Measurements from ENCODE around the gene TUBB4A. TPM values are rescaled to one million over a fixed set of nuclear protein-coding genes. Genes with fewer than 3 reads are reported as not detected.

The TUBB4A gene
- total and polyA plus RNA-seq, 2 of the 8 experiments (the other 6 are each of a cell fraction or from before 2014, with no cell fraction given), result 16.8 to 30.4 TPM

DNA sequence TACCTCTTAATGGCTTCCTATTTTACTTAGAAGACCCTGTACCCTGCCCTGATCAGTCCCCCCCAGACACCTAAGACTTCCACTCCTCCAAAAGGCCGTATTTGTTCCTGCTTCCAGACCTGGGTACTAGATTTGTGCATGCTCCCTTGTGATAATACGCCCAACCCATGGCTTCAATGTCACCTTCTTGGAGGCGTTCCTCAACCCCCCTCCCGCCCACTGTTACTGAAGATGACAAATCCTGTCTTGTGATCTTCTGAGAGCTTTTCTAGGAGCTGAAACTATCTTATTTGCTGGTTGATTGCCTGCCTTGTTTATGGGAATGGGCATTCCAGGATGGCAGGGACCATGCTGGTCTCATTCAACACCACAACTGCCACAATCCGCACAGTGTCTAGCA lies 51.9 kb downstream of the TUBB4A start:
- CTCF ChIA-PET (ENCODE audit: partially characterized antibody), result interaction anchor here (0.7 to 1.5 kb wide), 2 partner anchors 12 to 15 kb away, joined by 3 read pairs; no protein-coding TSS in a partner anchor
- H2BK15ac ChIP-seq (ENCODE audit: low read length), result no peak overlapping the region
- 96% methylated on average over 5 of the region's 5 CpGs; no CpG with 5 or more reads in 1 of the 2 experiments for WGBS, 2 experiments (ENCODE audit: extremely low coverage in 1 of 2, insufficient coverage in 1 of 2, insufficient read length in 1 of 2, insufficient replicate concordance in 2 of 2, low coverage in 1 of 2, low lambda C conversion rate in 2 of 2, missing lambda C conversion rate in 1 of 2)

More for the DNA sequence above, 51.9 kb downstream of the TUBB4A start:
- Histone ChIP-seq H4K91ac (replicated peaks; ENCODE audit: insufficient read length, low read length) (no peak overlapping the region), H2BK20ac (ENCODE audit: low read length) (no peak overlapping the region), H3K9me3 (ENCODE audit: insufficient read depth in 2 of 2, low read depth in 1 of 2, low read length in 1 of 2) (peaks cover 0 to 8% of the 10 kb centered on the region in 2 experiments; a peak in 1 of 4 replicates), H3K4me3 (ENCODE audit: extremely low read depth in 1 of 4, insufficient read depth in 2 of 4, low read depth in 3 of 4, low read length in 4 of 4) (no peak overlapping the region), H2BK12ac (ENCODE audit: low read depth, low read length) (no peak overlapping the region), H3K4ac (replicated peaks; ENCODE audit: insufficient read length, low read depth, low read length) (no peak overlapping the region), H3K23me2 (ENCODE audit: low read depth, low read length) (no peaks in the 10 kb centered on the region), H3K27ac (ENCODE audit: low read depth, low read length) (no peak overlapping the region), H2BK5ac (ENCODE audit: low read depth, low read length) (no peak overlapping the region), H2AK5ac (ENCODE audit: low read depth, low read length) (no peak overlapping the region), H3K79me2 (ENCODE audit: control insufficient read depth in 1 of 2, insufficient read depth in 2 of 2, low read length in 2 of 2) (no peaks in the 10 kb centered on the region), H3K56ac (replicated peaks; ENCODE audit: insufficient read length, low read depth, low read length) (no peak overlapping the region), H4K20me1 (replicated peaks in 1 of 2; ENCODE audit: control insufficient read depth in 1 of 2, insufficient read depth in 2 of 2, low read length in 2 of 2) (no peaks in the 10 kb centered on the region), H3K18ac (ENCODE audit: extremely low read depth, low read length) (no peak overlapping the region), H2AFZ (ENCODE audit: low read length) (no peak overlapping the region), H4K8ac (ENCODE audit: extremely low read depth, insufficient read depth, low read length) (no peak overlapping the region), H4K5ac (ENCODE audit: insufficient read length, low read depth, low read length) (no peak overlapping the region), H3K79me1 (ENCODE audit: low read depth, low read length) (no peaks in the 10 kb centered on the region), H3K14ac (ENCODE audit: insufficient read length) (no peak overlapping the region), H3K36me3 (ENCODE audit: control insufficient read depth in 2 of 4, insufficient read depth in 4 of 4, low read length in 3 of 4) (peaks cover 5 to 24% (median 9%) of the 10 kb centered on the region in 4 experiments; a peak in 6 of 8 replicates), H3K4me1 (replicated peaks in 1 of 4; ENCODE audit: control insufficient read depth in 3 of 4, insufficient read depth in 4 of 4, low read length in 3 of 4) (no peaks in the 10 kb centered on the region), H3K27me3 (replicated peaks in 1 of 4; ENCODE audit: control insufficient read depth in 3 of 4, extremely low read depth in 1 of 4, insufficient read depth in 3 of 4, low read length in 3 of 4) (no peaks in the 10 kb centered on the region), H3K4me2 (ENCODE audit: insufficient read depth in 1 of 2, low read depth in 2 of 2, low read length in 2 of 2) (no peak overlapping the region), H3K9ac (replicated peaks in 1 of 4; ENCODE audit: extremely low read depth in 1 of 4, low read depth in 3 of 4, low read length in 3 of 4) (no peak overlapping the region), H2BK120ac (replicated peaks; ENCODE audit: low read depth, low read length) (no peak overlapping the region), H3K23ac (ENCODE audit: insufficient read length) (no peak overlapping the region)
- no peak for TF ChIP-seq CBX5 (IDR thresholded peaks at IDR 0.05; ENCODE audit: low read depth, low read length)
- no peak for TF ChIP-seq KDM4A (IDR thresholded peaks at IDR 0.05; ENCODE audit: low read depth, low read length, severe bottlenecking)
- no peak for TF ChIP-seq TAF7 (optimal IDR thresholded peaks at IDR 0.05; ENCODE audit: borderline replicate concordance, low read depth, low read length)
- TF ChIP-seq SIRT6 (IDR thresholded peaks at IDR 0.05; ENCODE audit: low read length), result no peak
- FAIRE-seq (no peak), DNase-seq (ENCODE audit: low read depth in 1 of 2, low spot score in 2 of 2) (no peak)
- POLR2A ChIA-PET (ENCODE audit: partially characterized antibody), result no interaction called here

Measured in H1 (cell line).